NCI-H1092 (cell line): ENCODE results near the gene LRRC61.

ENCODE experiments used
- DNase-seq: peaks from one replicate; lab custom pipeline; 2025; lab: John Stamatoyannopoulos, UW

Gene LRRC61

GRCh38 chr7:150357270-150357669 lies 34.1 kb downstream of the LRRC61 start:
- DNase-seq: peak; percentile 42

- no peak for DNase-seq
Measured at GRCh38 chr7:150357771-150358427, 34.7 kb downstream of the LRRC61 start.

- no peak for DNase-seq
Measured at GRCh38 chr7:150358433-150358832, 35.3 kb downstream of the LRRC61 start.

- DNase-seq: no peak
Measured at GRCh38 chr7:150358988-150359621, 36.0 kb downstream of the LRRC61 start.

- no peak for DNase-seq
Measured at GRCh38 chr7:150359622-150360362, 36.6 kb downstream of the LRRC61 start.

- no peak for DNase-seq
Measured at GRCh38 chr7:150360363-150361058, 37.4 kb downstream of the LRRC61 start.

- no peak for DNase-seq
Measured at GRCh38 chr7:150361402-150361801, 38.2 kb downstream of the LRRC61 start.

GRCh38 chr7:150361807-150362621 lies 38.9 kb downstream of the LRRC61 start:
- no peak for DNase-seq

GRCh38 chr7:150363370-150363769 lies 40.2 kb downstream of the LRRC61 start:
- DNase-seq: no peak

- DNase-seq: no peak
Measured at GRCh38 chr7:150363872-150364271, 40.7 kb downstream of the LRRC61 start.

- no peak for DNase-seq
Measured at GRCh38 chr7:150365194-150365593, 42.0 kb downstream of the LRRC61 start.

GRCh38 chr7:150365673-150366398 lies 42.7 kb downstream of the LRRC61 start:
- DNase-seq: no peak

- DNase-seq: no peak
Measured at GRCh38 chr7:150367677-150368095, 44.5 kb downstream of the LRRC61 start.

- peak; percentile 89 for DNase-seq
Measured at GRCh38 chr7:150368096-150368883, 45.1 kb downstream of the LRRC61 start, which contains the start of gene REPIN1. Gene REPIN1, plus strand, starts transcription at chr7:150368822. Its CDS starts 890 bp downstream, at chr7:150369712.

GRCh38 chr7:150368884-150369747 lies 46.0 kb downstream of the LRRC61 start:
- peak; percentile 50 for DNase-seq

- DNase-seq: no peak
Measured at GRCh38 chr7:150369748-150370501, 46.8 kb downstream of the LRRC61 start.

- DNase-seq: no peak
Measured at GRCh38 chr7:150370612-150371071, 47.5 kb downstream of the LRRC61 start.
